Measurements from ENCODE around the gene OXTR.

Gene OXTR

DNA sequence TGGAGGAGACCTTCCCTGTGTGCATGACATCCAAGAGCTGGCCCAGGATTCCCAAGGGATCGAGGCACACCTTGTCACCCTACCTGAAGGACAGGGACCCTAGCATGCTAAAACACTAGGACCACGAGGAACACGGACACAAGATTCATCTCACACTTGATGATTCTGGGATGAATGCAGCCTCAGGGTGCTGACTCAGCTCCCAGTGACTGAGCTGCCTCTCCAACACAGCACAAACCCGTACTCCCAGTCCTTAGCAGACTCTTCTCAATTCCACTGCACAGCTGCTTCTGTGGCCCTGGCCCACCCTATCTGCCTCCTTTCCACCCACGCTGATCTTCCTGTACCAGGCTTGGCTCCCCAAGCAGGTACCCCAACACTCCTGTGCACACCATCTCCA, 9.1 kb upstream of the OXTR start:
- no peaks in the 10 kb centered on the region for H3K4me1 ChIP-seq (ENCODE audit: low read depth, poor library complexity, severe bottlenecking)
- no peak overlapping the region for H3K4me2 ChIP-seq
- no peaks in the 10 kb centered on the region for H4K20me1 ChIP-seq (ENCODE audit: insufficient read depth)
- no peaks in the 10 kb centered on the region for H3K27me3 ChIP-seq (ENCODE audit: insufficient read depth, low read depth)
- H3K27ac ChIP-seq: no peak overlapping the region
- H3K4me3 ChIP-seq (IDR thresholded peaks at IDR 0.05; ENCODE audit: insufficient read depth, low read depth, low read length): no peak overlapping the region
- H3K9ac ChIP-seq: no peak overlapping the region
- H3K79me2 ChIP-seq (ENCODE audit: insufficient read depth, low read depth): no peaks in the 10 kb centered on the region
- no peak overlapping the region for H2AFZ ChIP-seq (ENCODE audit: low read depth)
- no peaks in the 10 kb centered on the region for H3K36me3 ChIP-seq (ENCODE audit: insufficient read depth)
- TF ChIP-seq, protein P1, sequence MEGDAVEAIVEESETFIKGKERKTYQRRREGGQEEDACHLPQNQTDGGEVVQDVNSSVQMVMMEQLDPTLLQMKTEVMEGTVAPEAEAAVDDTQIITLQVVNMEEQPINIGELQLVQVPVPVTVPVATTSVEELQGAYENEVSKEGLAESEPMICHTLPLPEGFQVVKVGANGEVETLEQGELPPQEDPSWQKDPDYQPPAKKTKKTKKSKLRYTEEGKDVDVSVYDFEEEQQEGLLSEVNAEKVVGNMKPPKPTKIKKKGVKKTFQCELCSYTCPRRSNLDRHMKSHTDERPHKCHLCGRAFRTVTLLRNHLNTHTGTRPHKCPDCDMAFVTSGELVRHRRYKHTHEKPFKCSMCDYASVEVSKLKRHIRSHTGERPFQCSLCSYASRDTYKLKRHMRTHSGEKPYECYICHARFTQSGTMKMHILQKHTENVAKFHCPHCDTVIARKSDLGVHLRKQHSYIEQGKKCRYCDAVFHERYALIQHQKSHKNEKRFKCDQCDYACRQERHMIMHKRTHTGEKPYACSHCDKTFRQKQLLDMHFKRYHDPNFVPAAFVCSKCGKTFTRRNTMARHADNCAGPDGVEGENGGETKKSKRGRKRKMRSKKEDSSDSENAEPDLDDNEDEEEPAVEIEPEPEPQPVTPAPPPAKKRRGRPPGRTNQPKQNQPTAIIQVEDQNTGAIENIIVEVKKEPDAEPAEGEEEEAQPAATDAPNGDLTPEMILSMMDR (conservative IDR thresholded peaks at IDR 0.05; ENCODE audit: low read depth, low read length): no peak

DNA sequence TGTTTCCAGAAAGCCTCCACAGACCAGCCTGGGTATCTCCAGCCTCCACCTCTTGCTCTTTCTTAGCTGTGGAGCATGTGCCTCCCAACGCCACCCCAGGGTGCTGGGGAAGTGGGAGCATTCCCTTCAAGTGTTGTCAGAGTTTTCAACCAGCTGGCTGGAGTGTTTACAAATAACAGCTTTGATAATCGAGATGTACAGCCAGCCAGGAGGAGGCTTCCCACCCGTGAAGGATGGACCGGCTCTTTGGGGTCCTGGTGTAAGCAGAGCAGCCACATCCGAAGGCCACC, 8.5 kb upstream of the OXTR start:
- H3K4me1 ChIP-seq (ENCODE audit: low read depth, poor library complexity, severe bottlenecking): no peaks in the 10 kb centered on the region
- H3K27me3 ChIP-seq (ENCODE audit: insufficient read depth, low read depth): no peaks in the 10 kb centered on the region
- no peak overlapping the region for H3K4me2 ChIP-seq
- TF ChIP-seq, protein P1 (conservative IDR thresholded peaks at IDR 0.05; ENCODE audit: low read depth, low read length): no peak
- no peaks in the 10 kb centered on the region for H3K79me2 ChIP-seq (ENCODE audit: insufficient read depth, low read depth)
- no peaks in the 10 kb centered on the region for H4K20me1 ChIP-seq (ENCODE audit: insufficient read depth)
- no peak overlapping the region for H3K9ac ChIP-seq
- no peak overlapping the region for H3K27ac ChIP-seq
- H3K4me3 ChIP-seq (IDR thresholded peaks at IDR 0.05; ENCODE audit: insufficient read depth, low read depth, low read length): no peak overlapping the region
- no peaks in the 10 kb centered on the region for H3K36me3 ChIP-seq (ENCODE audit: insufficient read depth)
- no peak overlapping the region for H2AFZ ChIP-seq (ENCODE audit: low read depth)

DNA sequence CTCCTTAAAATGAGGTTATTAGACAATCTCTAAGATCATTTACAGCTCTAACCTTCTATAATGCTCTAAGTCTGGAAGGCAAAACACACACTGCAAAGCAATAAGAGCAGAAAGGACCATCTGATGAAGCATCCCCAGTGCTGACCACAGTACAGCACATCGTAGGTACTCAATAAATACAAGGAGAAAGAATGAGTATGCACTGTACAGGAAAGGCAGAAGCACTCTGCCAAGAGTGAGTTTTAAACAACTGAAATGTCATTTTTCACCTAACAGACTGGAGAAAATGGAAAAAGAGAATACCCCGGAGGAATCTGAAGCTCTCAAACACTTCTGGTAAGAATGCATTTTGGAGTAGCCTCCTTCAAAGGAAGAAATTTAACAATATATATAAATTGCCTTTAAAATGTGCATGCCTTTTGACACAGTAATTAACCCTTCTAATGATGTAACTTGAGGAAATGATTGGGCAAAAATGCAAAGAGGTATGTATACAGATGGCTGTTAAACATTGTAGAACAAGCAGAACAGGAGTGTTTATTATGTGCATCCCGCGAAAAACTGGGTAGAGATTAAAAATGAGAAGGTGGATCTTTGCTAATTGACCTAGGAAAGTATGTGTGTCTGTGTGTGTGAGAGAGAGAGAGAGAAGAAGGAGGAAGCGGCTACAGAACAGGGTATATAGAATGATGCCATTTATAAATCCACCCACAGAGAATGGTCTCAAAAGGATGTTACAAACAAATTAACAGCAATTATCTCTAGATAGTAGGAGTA, 8.0 kb upstream of the OXTR start:
- H2AFZ ChIP-seq (ENCODE audit: low read depth): no peak overlapping the region
- H3K4me2 ChIP-seq: no peak overlapping the region
- H3K27me3 ChIP-seq (ENCODE audit: insufficient read depth, low read depth): no peaks in the 10 kb centered on the region
- no peaks in the 10 kb centered on the region for H4K20me1 ChIP-seq (ENCODE audit: insufficient read depth)
- H3K4me1 ChIP-seq (ENCODE audit: low read depth, poor library complexity, severe bottlenecking): no peaks in the 10 kb centered on the region
- H3K9ac ChIP-seq: no peak overlapping the region
- H3K36me3 ChIP-seq (ENCODE audit: insufficient read depth): no peaks in the 10 kb centered on the region
- H3K4me3 ChIP-seq (IDR thresholded peaks at IDR 0.05; ENCODE audit: insufficient read depth, low read depth, low read length): no peak overlapping the region
- H3K79me2 ChIP-seq (ENCODE audit: insufficient read depth, low read depth): no peaks in the 10 kb centered on the region
- TF ChIP-seq, protein P1 (conservative IDR thresholded peaks at IDR 0.05; ENCODE audit: low read depth, low read length): no peak
- no peak overlapping the region for H3K27ac ChIP-seq

DNA sequence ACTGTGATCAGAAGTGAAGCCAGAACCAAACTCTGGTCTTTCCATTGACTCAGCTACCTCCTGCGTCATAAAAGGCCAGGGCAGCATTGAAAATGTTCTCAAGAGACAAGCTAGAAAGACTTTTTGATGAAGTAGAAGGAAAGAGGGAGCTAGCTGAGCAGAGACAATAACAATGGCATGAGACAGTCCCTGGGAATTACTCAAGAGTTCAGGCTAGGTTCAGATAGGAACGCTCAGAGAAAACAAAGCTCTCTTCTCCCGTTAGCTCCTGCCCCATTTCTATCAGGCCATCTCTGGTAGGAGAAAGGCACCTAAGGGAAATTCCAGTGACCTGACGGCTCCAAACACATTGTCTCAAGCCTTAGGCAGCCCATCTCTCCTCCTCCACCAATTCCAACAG, 7.0 kb upstream of the OXTR start:
- TF ChIP-seq, protein P1 (conservative IDR thresholded peaks at IDR 0.05; ENCODE audit: low read depth, low read length): no peak
- no peaks in the 10 kb centered on the region for H3K36me3 ChIP-seq (ENCODE audit: insufficient read depth)
- no peak overlapping the region for H3K4me3 ChIP-seq (IDR thresholded peaks at IDR 0.05; ENCODE audit: insufficient read depth, low read depth, low read length)
- no peak overlapping the region for H3K27ac ChIP-seq
- H2AFZ ChIP-seq (ENCODE audit: low read depth): no peak overlapping the region
- H3K27me3 ChIP-seq (ENCODE audit: insufficient read depth, low read depth): no peaks in the 10 kb centered on the region
- H3K4me1 ChIP-seq (ENCODE audit: low read depth, poor library complexity, severe bottlenecking): no peaks in the 10 kb centered on the region
- no peaks in the 10 kb centered on the region for H4K20me1 ChIP-seq (ENCODE audit: insufficient read depth)
- no peak overlapping the region for H3K4me2 ChIP-seq
- H3K79me2 ChIP-seq (ENCODE audit: insufficient read depth, low read depth): no peaks in the 10 kb centered on the region
- no peak overlapping the region for H3K9ac ChIP-seq

All from KMS-11 (cell line).